Activated naive CD8-positive, alpha-beta T cell treated with anti-CD3 and anti-CD28 coated beads, Interleukin-2, amount 10 ng/mL, durations not matched to agents 7 days and 5 days (primary cell): ENCODE results near the gene SMIM32. TPM values are rescaled to one million over a fixed set of nuclear protein-coding genes. Genes with fewer than 3 reads are reported as not detected.

Source experiments
- ATAC-seq: fragments of 150-1000 bp; cut with Tn5 transposase; one replicate; pipeline ENCODE4 v1.10.0; 2021; ENCODE audit warnings: low read depth, moderate library complexity
- POLR2A ChIA-PET: fragments of 350-600 bp; sonication (Branson Sonifier 250); formaldehyde crosslinking; loops from one replicate; lab custom pipeline; 2021; ENCODE audit warnings: antibody characterized with exemption; lab: Charles Lee
- DNase-seq: peaks from one replicate; pipeline ENCODE4 v3.0.0; 2021
- H3K27ac Mint-ChIP-seq: one replicate; pipeline ENCODE4 v1.8.0; 2022; ENCODE audit warnings: mild to moderate bottlenecking, mixed read lengths
- H3K27me3 Mint-ChIP-seq: one replicate; pipeline ENCODE4 v1.8.0; 2022; ENCODE audit warnings: mild to moderate bottlenecking, moderate library complexity, mixed read lengths
- H3K36me3 Mint-ChIP-seq: one replicate; pipeline ENCODE4 v1.8.0; 2021; ENCODE audit warnings: mild to moderate bottlenecking, mixed read lengths
- H3K4me1 Mint-ChIP-seq: one replicate; pipeline ENCODE4 v1.8.0; 2021; ENCODE audit warnings: mixed read lengths
- H3K4me3 Mint-ChIP-seq: one replicate; pipeline ENCODE4 v1.8.0; 2022; ENCODE audit warnings: mild to moderate bottlenecking, moderate library complexity, mixed read lengths
- H3K9me3 Mint-ChIP-seq: one replicate; pipeline ENCODE4 v1.8.0; 2021; ENCODE audit warnings: mixed read lengths
- total RNA-seq, 2 experiments: library from RNA; stranded (reverse); gene quantifications; one replicate each; pipeline ENCODE4 v1.2.3, GENCODE V29; 2021

SMIM32 gene
- total RNA-seq, 2 experiments from 2014 or later = not detected

- peaks cover 2% of the 10 kb centered on the region for H3K4me1 Mint-ChIP-seq
- no peaks in the 10 kb centered on the region for H3K36me3 Mint-ChIP-seq
- peaks cover 9% of the 10 kb centered on the region for H3K27me3 Mint-ChIP-seq
- ATAC-seq (no peak), DNase-seq (no peak)
- peaks cover 8% of the 10 kb centered on the region for H3K9me3 Mint-ChIP-seq
- no peak overlapping the region for H3K27ac Mint-ChIP-seq
- POLR2A ChIA-PET = no interaction called here
- H3K4me3 Mint-ChIP-seq = no peak overlapping the region
Observed at GRCh38 chr5:136216230-136216629, 23.3 kb upstream of the SMIM32 start.

- H3K9me3 Mint-ChIP-seq = peaks cover 6% of the 10 kb centered on the region
- POLR2A ChIA-PET = no interaction called here
- no peak for ATAC-seq
- DNase-seq = no peak
- peaks cover 2% of the 10 kb centered on the region for H3K4me1 Mint-ChIP-seq
- peaks cover 8% of the 10 kb centered on the region for H3K27me3 Mint-ChIP-seq
- H3K36me3 Mint-ChIP-seq = no peaks in the 10 kb centered on the region
- H3K4me3 Mint-ChIP-seq = no peak overlapping the region
- no peak overlapping the region for H3K27ac Mint-ChIP-seq
Observed at GRCh38 chr5:136215812-136216211, 22.9 kb upstream of the SMIM32 start.

GRCh38 chr5:136213919-136214493 is 21.0 kb upstream of the SMIM32 start:
- no peak for ATAC-seq
- H3K4me3 Mint-ChIP-seq = no peak overlapping the region
- H3K27me3 Mint-ChIP-seq = peaks cover 5% of the 10 kb centered on the region
- no peak overlapping the region for H3K27ac Mint-ChIP-seq
- H3K4me1 Mint-ChIP-seq = peaks cover 2% of the 10 kb centered on the region
- H3K9me3 Mint-ChIP-seq = no peaks in the 10 kb centered on the region
- no peaks in the 10 kb centered on the region for H3K36me3 Mint-ChIP-seq
- POLR2A ChIA-PET = no interaction called here
- no peak for DNase-seq

- no peaks in the 10 kb centered on the region for H3K36me3 Mint-ChIP-seq
- no peak overlapping the region for H3K27ac Mint-ChIP-seq
- H3K27me3 Mint-ChIP-seq = peaks cover 5% of the 10 kb centered on the region
- no peak for ATAC-seq
- H3K4me1 Mint-ChIP-seq = peaks cover 2% of the 10 kb centered on the region
- no peaks in the 10 kb centered on the region for H3K9me3 Mint-ChIP-seq
- H3K4me3 Mint-ChIP-seq = no peak overlapping the region
- peak; percentile 64 for DNase-seq
- POLR2A ChIA-PET = no interaction called here
Observed at GRCh38 chr5:136212252-136212721, 19.3 kb upstream of the SMIM32 start.

GRCh38 chr5:136211282-136212040 is 18.5 kb upstream of the SMIM32 start:
- ATAC-seq (no peak), DNase-seq (no peak)
- no peak overlapping the region for H3K4me3 Mint-ChIP-seq
- no peaks in the 10 kb centered on the region for H3K36me3 Mint-ChIP-seq
- H3K27me3 Mint-ChIP-seq = peaks cover 5% of the 10 kb centered on the region
- POLR2A ChIA-PET = no interaction called here
- H3K4me1 Mint-ChIP-seq = peaks cover 2% of the 10 kb centered on the region
- no peak overlapping the region for H3K27ac Mint-ChIP-seq
- H3K9me3 Mint-ChIP-seq = no peaks in the 10 kb centered on the region

- H3K27ac Mint-ChIP-seq = no peak overlapping the region
- no peak for ATAC-seq
- DNase-seq = no peak
- H3K27me3 Mint-ChIP-seq = peaks cover 2% of the 10 kb centered on the region
- H3K36me3 Mint-ChIP-seq = no peaks in the 10 kb centered on the region
- H3K4me3 Mint-ChIP-seq = no peak overlapping the region
- peaks cover 2% of the 10 kb centered on the region for H3K4me1 Mint-ChIP-seq
- no peaks in the 10 kb centered on the region for H3K9me3 Mint-ChIP-seq
- POLR2A ChIA-PET = no interaction called here
Observed at GRCh38 chr5:136210259-136210658, 17.3 kb upstream of the SMIM32 start.

- ATAC-seq (no peak), DNase-seq (no peak)
- Mint-ChIP-seq H3K36me3 (no peaks in the 10 kb centered on the region), H3K27ac (no peak overlapping the region), H3K9me3 (no peaks in the 10 kb centered on the region), H3K4me1 (peaks cover 2% of the 10 kb centered on the region), H3K4me3 (no peak overlapping the region), H3K27me3 (peaks cover 2% of the 10 kb centered on the region)
- POLR2A ChIA-PET = no interaction called here
Observed at GRCh38 chr5:136209346-136209910, 16.5 kb upstream of the SMIM32 start.

- DNase-seq (no peak), ATAC-seq (no peak)
- Mint-ChIP-seq H3K9me3 (no peaks in the 10 kb centered on the region), H3K4me1 (peaks cover 2% of the 10 kb centered on the region), H3K4me3 (no peak overlapping the region), H3K36me3 (no peaks in the 10 kb centered on the region), H3K27me3 (peaks cover 5% of the 10 kb centered on the region), H3K27ac (no peak overlapping the region)
- POLR2A ChIA-PET = no interaction called here
Observed at GRCh38 chr5:136208916-136209315, 16.0 kb upstream of the SMIM32 start.

- H3K4me1 Mint-ChIP-seq = peaks cover 2% of the 10 kb centered on the region
- H3K27ac Mint-ChIP-seq = no peak overlapping the region
- no peaks in the 10 kb centered on the region for H3K9me3 Mint-ChIP-seq
- peaks cover 9% of the 10 kb centered on the region for H3K27me3 Mint-ChIP-seq
- no peak for ATAC-seq
- no peak overlapping the region for H3K4me3 Mint-ChIP-seq
- DNase-seq = no peak
- no peaks in the 10 kb centered on the region for H3K36me3 Mint-ChIP-seq
- POLR2A ChIA-PET = no interaction called here
Observed at GRCh38 chr5:136207631-136208030, 14.7 kb upstream of the SMIM32 start.

- Mint-ChIP-seq H3K36me3 (no peaks in the 10 kb centered on the region), H3K27ac (no peak overlapping the region), H3K27me3 (peaks cover 16% of the 10 kb centered on the region), H3K4me3 (no peak overlapping the region), H3K9me3 (no peaks in the 10 kb centered on the region), H3K4me1 (no peaks in the 10 kb centered on the region)
- POLR2A ChIA-PET = no interaction called here
- ATAC-seq (no peak), DNase-seq (no peak)
Observed at GRCh38 chr5:136206361-136206760, 13.4 kb upstream of the SMIM32 start.

GRCh38 chr5:136205941-136206340 is 13.0 kb upstream of the SMIM32 start:
- ATAC-seq = no peak
- Mint-ChIP-seq H3K4me1 (no peaks in the 10 kb centered on the region), H3K27me3 (peaks cover 16% of the 10 kb centered on the region), H3K27ac (no peak overlapping the region), H3K4me3 (no peak overlapping the region), H3K36me3 (no peaks in the 10 kb centered on the region), H3K9me3 (no peaks in the 10 kb centered on the region)
- no peak for DNase-seq
- POLR2A ChIA-PET = no interaction called here

- POLR2A ChIA-PET = no interaction called here
- H3K27me3 Mint-ChIP-seq = peaks cover 18% of the 10 kb centered on the region
- H3K4me3 Mint-ChIP-seq = no peak overlapping the region
- no peaks in the 10 kb centered on the region for H3K36me3 Mint-ChIP-seq
- no peaks in the 10 kb centered on the region for H3K4me1 Mint-ChIP-seq
- DNase-seq (no peak), ATAC-seq (no peak)
- H3K27ac Mint-ChIP-seq = no peak overlapping the region
- H3K9me3 Mint-ChIP-seq = no peaks in the 10 kb centered on the region
Observed at GRCh38 chr5:136205061-136205702, 12.2 kb upstream of the SMIM32 start.

GRCh38 chr5:136203303-136203922 is 10.5 kb upstream of the SMIM32 start:
- DNase-seq (no peak), ATAC-seq (no peak)

More at GRCh38 chr5:136203303-136203922, 10.5 kb upstream of the SMIM32 start:
- Mint-ChIP-seq H3K27me3 (peaks cover 21% of the 10 kb centered on the region), H3K4me3 (no peak overlapping the region), H3K27ac (no peak overlapping the region), H3K4me1 (no peaks in the 10 kb centered on the region), H3K36me3 (no peaks in the 10 kb centered on the region), H3K9me3 (no peaks in the 10 kb centered on the region)
- POLR2A ChIA-PET = no interaction called here
